Germinal center (tissue), 1 donor: ENCODE measurements around the gene ORAI3.
A peak's percentile ranks its signal among the peaks of the same experiment; 100 is the strongest.

ENCODE experiments used
- DNase-seq: peaks from one replicate; pipeline ENCODE4 v3.0.0; 2012; ENCODE audit warnings: mixed read lengths, low spot score

The ORAI3 gene

GRCh38 chr16:30948667-30949649 is at the start of gene ORAI3:
ORAI3 (plus strand) TSS chr16:30949068; CDS start chr16:30949290, 222 bp downstream.
- DNase-seq: peak; percentile 72

- no peak for DNase-seq
These were observed 49.1 kb upstream of the ORAI3 start for GRCh38 chr16:30899794-30900193.

- no peak for DNase-seq
These were observed 48.3 kb upstream of the ORAI3 start for GRCh38 chr16:30900588-30900987.

GRCh38 chr16:30901201-30902028 is 47.5 kb upstream of the ORAI3 start:
- DNase-seq: no peak

- peak; percentile 81 for DNase-seq
These were observed 46.6 kb upstream of the ORAI3 start for GRCh38 chr16:30902029-30902972.

- DNase-seq: no peak
These were observed 45.9 kb upstream of the ORAI3 start for GRCh38 chr16:30903002-30903401.

GRCh38 chr16:30903596-30903995 is 45.3 kb upstream of the ORAI3 start:
- peak; percentile 38 for DNase-seq

GRCh38 chr16:30904114-30904780 is 44.6 kb upstream of the ORAI3 start:
- no peak for DNase-seq

- DNase-seq: no peak
These were observed 41.8 kb upstream of the ORAI3 start for GRCh38 chr16:30907064-30907463.

- no peak for DNase-seq
These were observed 38.3 kb upstream of the ORAI3 start for GRCh38 chr16:30910427-30911029.

- no peak for DNase-seq
These were observed 36.0 kb upstream of the ORAI3 start for GRCh38 chr16:30912794-30913412.

- DNase-seq: peak; percentile 38
These were observed 34.0 kb upstream of the ORAI3 start for GRCh38 chr16:30914830-30915229.

- DNase-seq: no peak
These were observed 30.3 kb upstream of the ORAI3 start for GRCh38 chr16:30918614-30919013.

GRCh38 chr16:30920891-30921290 is 28.0 kb upstream of the ORAI3 start:
- DNase-seq: no peak

- DNase-seq: no peak
These were observed 27.5 kb upstream of the ORAI3 start for GRCh38 chr16:30921459-30921747.

GRCh38 chr16:30921748-30922419 is 27.0 kb upstream of the ORAI3 start:
- DNase-seq: peak; percentile 86

GRCh38 chr16:30922420-30922959 is 26.4 kb upstream of the ORAI3 start:
- peak; percentile 95 for DNase-seq

- DNase-seq: peak; percentile 95
These were observed 25.8 kb upstream of the ORAI3 start for GRCh38 chr16:30922960-30923535.

GRCh38 chr16:30923554-30924075 is 25.3 kb upstream of the ORAI3 start, which contains the start of gene FBXL19:
FBXL19 (plus strand) TSS chr16:30923572; CDS start chr16:30925755, 2,183 bp downstream.
- DNase-seq: no peak
